Skeletal muscle satellite cell (primary cell): ENCODE measurements around the gene COA1.
"Not testable (repeated sequence)": the region's sequence is repeated elsewhere in the genome, so short reads cannot be mapped to it uniquely, and the experiment has no call there.

Source experiments
- H3K27me3 ChIP-seq: 2 replicates; pipeline ENCODE4 v1.7.0; 2013; ENCODE audit warnings: low read length; ENCODE audit not compliant: control insufficient read depth, insufficient read depth
- H3K36me3 ChIP-seq: 2 replicates; pipeline ENCODE4 v1.7.0; 2013; ENCODE audit warnings: mild to moderate bottlenecking, control low read depth, low read length; ENCODE audit not compliant: insufficient read depth
- H3K4me1 ChIP-seq: 2 replicates; pipeline ENCODE4 v1.7.0; 2013; ENCODE audit warnings: low read length; ENCODE audit not compliant: control insufficient read depth, insufficient read depth
- H3K4me2 ChIP-seq: 2 replicates; pipeline ENCODE4 v1.7.0; 2013; ENCODE audit warnings: mild to moderate bottlenecking, low read length
- H3K4me3 ChIP-seq: 2 replicates; pipeline ENCODE4 v1.7.0; 2013; ENCODE audit warnings: low read length
- H3K9ac ChIP-seq: 2 replicates; pipeline ENCODE4 v1.7.0; 2013; ENCODE audit warnings: mild to moderate bottlenecking, low read depth, low read length, moderate library complexity
- H3K9me3 ChIP-seq: replicated peaks from 2 replicates; pipeline ENCODE4 v1.7.0; 2013; ENCODE audit warnings: mild to moderate bottlenecking, control low read depth, low read length

COA1 gene

GRCh38 chr7:43677864-43678263, 51.5 kb downstream of the COA1 start:
- H3K4me3 ChIP-seq, result no peak overlapping the region
- H3K36me3 ChIP-seq, result no peaks in the 10 kb centered on the region
- H3K9me3 ChIP-seq, result no peaks in the 10 kb centered on the region
- no peak overlapping the region for H3K4me2 ChIP-seq
- H3K9ac ChIP-seq, result no peak overlapping the region
- H3K27me3 ChIP-seq, result no peaks in the 10 kb centered on the region
- peaks cover 16% of the 10 kb centered on the region for H3K4me1 ChIP-seq

- Histone ChIP-seq H3K36me3 (no peaks in the 10 kb centered on the region), H3K27me3 (no peaks in the 10 kb centered on the region), H3K4me3 (no peak overlapping the region), H3K4me1 (peaks cover 16% of the 10 kb centered on the region), H3K9me3 (no peaks in the 10 kb centered on the region), H3K9ac (peak overlapping the region; percentile 50), H3K4me2 (peak overlapping the region; percentile 52)
Observed at GRCh38 chr7:43674559-43675436, 54.5 kb downstream of the COA1 start.

- peaks cover 16% of the 10 kb centered on the region for H3K4me1 ChIP-seq
Observed at GRCh38 chr7:43673243-43673976, 55.9 kb downstream of the COA1 start.

GRCh38 chr7:43671521-43671920, 57.8 kb downstream of the COA1 start:
- no peak overlapping the region for H3K4me2 ChIP-seq
- H3K27me3 ChIP-seq, result no peaks in the 10 kb centered on the region
- no peak overlapping the region for H3K4me3 ChIP-seq
- no peaks in the 10 kb centered on the region for H3K9me3 ChIP-seq
- no peak overlapping the region for H3K9ac ChIP-seq
- peaks cover 27% of the 10 kb centered on the region for H3K4me1 ChIP-seq
- H3K36me3 ChIP-seq, result no peaks in the 10 kb centered on the region

More at GRCh38 chr7:43673243-43673976, 55.9 kb downstream of the COA1 start:
- H3K4me2 ChIP-seq, H3K36me3 ChIP-seq, H3K9ac ChIP-seq, H3K9me3 ChIP-seq, H3K27me3 ChIP-seq, H3K4me3 ChIP-seq: not testable (repeated sequence)

GRCh38 chr7:43669286-43670081, 59.8 kb downstream of the COA1 start:
- H3K9ac ChIP-seq, result no peak overlapping the region
- H3K4me2 ChIP-seq, result no peak overlapping the region
- no peaks in the 10 kb centered on the region for H3K27me3 ChIP-seq
- H3K9me3 ChIP-seq, result no peaks in the 10 kb centered on the region
- no peak overlapping the region for H3K4me3 ChIP-seq
- peaks cover 27% of the 10 kb centered on the region for H3K4me1 ChIP-seq
- H3K36me3 ChIP-seq, result no peaks in the 10 kb centered on the region

GRCh38 chr7:43668035-43668434, 61.3 kb downstream of the COA1 start:
- Histone ChIP-seq H3K4me2 (no peak overlapping the region), H3K4me3 (no peak overlapping the region)

GRCh38 chr7:43666938-43667337, 62.4 kb downstream of the COA1 start:
- H3K9ac ChIP-seq, result peak overlapping the region; percentile 36
- H3K4me1 ChIP-seq, result peaks cover 17% of the 10 kb centered on the region
- H3K27me3 ChIP-seq, result no peaks in the 10 kb centered on the region
- peak overlapping the region; percentile 38 for H3K4me2 ChIP-seq
- H3K9me3 ChIP-seq, result no peaks in the 10 kb centered on the region
- no peak overlapping the region for H3K4me3 ChIP-seq
- H3K36me3 ChIP-seq, result no peaks in the 10 kb centered on the region

More at GRCh38 chr7:43668035-43668434, 61.3 kb downstream of the COA1 start:
- Histone ChIP-seq H3K27me3 (no peaks in the 10 kb centered on the region), H3K9ac (no peak overlapping the region), H3K36me3 (no peaks in the 10 kb centered on the region), H3K4me1 (peaks cover 17% of the 10 kb centered on the region), H3K9me3 (no peaks in the 10 kb centered on the region)

GRCh38 chr7:43664681-43665080, 64.6 kb downstream of the COA1 start:
- Histone ChIP-seq H3K36me3 (no peaks in the 10 kb centered on the region), H3K9me3 (no peaks in the 10 kb centered on the region), H3K4me2 (no peak overlapping the region), H3K4me3 (no peak overlapping the region), H3K27me3 (no peaks in the 10 kb centered on the region), H3K9ac (no peak overlapping the region), H3K4me1 (peaks cover 23% of the 10 kb centered on the region)

GRCh38 chr7:43660141-43660540, 69.2 kb downstream of the COA1 start:
- Histone ChIP-seq H3K27me3 (no peaks in the 10 kb centered on the region), H3K9ac (peak overlapping the region; percentile 64), H3K4me1 (peaks cover 24% of the 10 kb centered on the region), H3K36me3 (no peaks in the 10 kb centered on the region), H3K4me2 (no peak overlapping the region), H3K9me3 (no peaks in the 10 kb centered on the region), H3K4me3 (no peak overlapping the region)

- no peaks in the 10 kb centered on the region for H3K27me3 ChIP-seq
- peaks cover 21% of the 10 kb centered on the region for H3K4me1 ChIP-seq
- no peaks in the 10 kb centered on the region for H3K36me3 ChIP-seq
- no peaks in the 10 kb centered on the region for H3K9me3 ChIP-seq
- H3K9ac ChIP-seq, result peak overlapping the region; percentile 64
- H3K4me3 ChIP-seq, result no peak overlapping the region
- peak overlapping the region; percentile 16 for H3K4me2 ChIP-seq
Observed at GRCh38 chr7:43659549-43659896, 69.8 kb downstream of the COA1 start.
